ENCODE measurements around the gene ZXDC.

DNA sequence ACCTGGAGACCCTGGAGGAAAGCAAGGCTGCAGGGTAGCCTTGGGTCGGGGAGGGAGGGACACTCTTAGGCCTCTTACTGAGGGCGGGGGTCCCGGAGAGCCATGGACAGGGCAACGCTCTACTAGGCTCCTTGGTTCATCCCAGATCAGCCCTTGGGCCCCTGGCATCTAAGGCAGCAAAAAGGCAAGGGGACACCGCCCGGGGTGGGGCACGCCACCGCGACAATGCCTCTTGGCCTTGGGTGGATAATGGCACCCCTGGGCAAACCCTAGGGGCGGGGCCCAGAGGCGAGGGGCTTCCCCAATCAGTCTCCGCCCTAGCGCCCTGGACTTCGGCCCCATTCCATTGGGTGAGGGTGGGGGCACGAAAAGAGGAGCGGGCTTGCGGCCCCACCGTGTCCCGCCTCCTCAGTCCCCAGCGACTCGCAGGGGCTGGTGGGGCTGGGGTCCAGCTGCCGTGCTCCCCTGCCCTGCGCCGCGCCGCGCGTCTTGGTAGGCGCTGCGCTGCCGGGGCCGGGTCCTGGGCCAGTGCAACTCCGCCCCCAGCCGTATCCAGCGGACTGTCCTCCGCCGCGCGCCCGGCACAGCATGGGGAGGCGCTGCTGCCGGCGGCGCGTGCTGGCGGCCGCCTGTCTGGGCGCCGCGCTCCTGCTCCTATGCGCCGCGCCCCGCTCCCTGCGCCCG, 48.2 kb upstream of the ZXDC start, which contains the start of gene CHST13:
- peak in 1 of 12 donors; percentile 18 for TF ChIP-seq CTCF (IDR thresholded peaks at IDR 0.05)
- TF ChIP-seq POLR2A (IDR thresholded peaks at IDR 0.05) = no peak
